HCT116 (cell line): ENCODE measurements around the gene SLC19A1. TPM values are rescaled to one million over a fixed set of nuclear protein-coding genes. Genes with fewer than 3 reads are reported as not detected.

Source experiments
- ATAC-seq: fragments of 200-7000 bp; cut with Tn5 transposase; 2 replicates; pipeline ENCODE4 v1.9.1; 2020; ENCODE audit warnings: mild to moderate bottlenecking, moderate library complexity
- BruUV-seq: library from RNA; stranded (reverse); fragments of 400-500 nt; replicated peaks from 2 replicates; lab custom pipeline; 2021; lab: Mats Ljungman, UMichigan
- CTCF ChIA-PET: fragments of 300-600 bp; sonication (Branson Sonifier 250); formaldehyde crosslinking; loops from one replicate; lab custom pipeline; 2021; ENCODE audit warnings: antibody characterized with exemption; lab: Charles Lee
- POLR2A ChIA-PET: fragments of 300-600, 350-600 bp; sonication (Branson Sonifier 250); formaldehyde crosslinking; loops from one replicate; lab custom pipeline; 2021; ENCODE audit warnings: antibody characterized with exemption; lab: Charles Lee
- RAD21 ChIA-PET, 2 experiments: fragments of 300-600 bp; sonication (Branson Sonifier 250); formaldehyde crosslinking; loops; one replicate each; lab custom pipeline; 2023; ENCODE audit warnings: low total read pairs in 2 of 2; ENCODE audit not compliant: uncharacterized antibody in 2 of 2, unreplicated experiment in 2 of 2, low non-redundant PET in 1 of 2; lab: Charles Lee
- DNase-seq: peaks from one replicate; pipeline ENCODE4 v3.0.0-alpha.2; 2010; ENCODE audit warnings: low read depth, low spot score
- H2AFZ ChIP-seq: fragments of 200-600 bp; shearing (Covaris generic), sonication (generic); 2 replicates; pipeline ENCODE4 v1.6.1; 2017; ENCODE audit warnings: low read depth, mixed run types, mixed read lengths, antibody characterized with exemption, low read length; ENCODE audit not compliant: poor library complexity, severe bottlenecking
- H3K27ac ChIP-seq: 2 replicates; pipeline ENCODE4 v1.5.1; 2012; ENCODE audit warnings: low read depth, low read length
- H3K27me3 ChIP-seq: fragments of 200-600 bp; sonication (generic); 2 replicates; pipeline ENCODE4 v1.6.1; 2016; ENCODE audit warnings: mixed run types, low read length, mixed read lengths; ENCODE audit not compliant: insufficient read depth
- H3K36me3 ChIP-seq, 2 experiments: fragments of 200-500 bp in 1 of 2; fragments of 200-600 bp in 1 of 2; sonication (Bioruptor generic) in 1 of 2; sonication (generic) in 1 of 2; 2 replicates each; pipeline versions ENCODE4 v1.5.1 to v1.6.1; 2014 to 2016; ENCODE audit warnings: low read length in 2 of 2, inconsistent platforms in 1 of 2, mixed read lengths in 1 of 2, mixed run types in 1 of 2; ENCODE audit not compliant: insufficient read depth in 2 of 2, control insufficient read depth in 1 of 2
- H3K4me1 ChIP-seq, 2 experiments: fragments of 200-600 bp in 1 of 2; sonication (generic) in 1 of 2; 2 replicates each; pipeline versions ENCODE4 v1.5.1 to v1.6.1; 2012 to 2017; ENCODE audit warnings: low read length in 2 of 2, inconsistent platforms in 1 of 2, mild to moderate bottlenecking in 1 of 2, mixed read lengths in 1 of 2, mixed run types in 1 of 2, moderate library complexity in 1 of 2; ENCODE audit not compliant: insufficient read depth in 2 of 2, control insufficient read depth in 1 of 2
- H3K4me2 ChIP-seq: fragments of 200-600 bp; sonication (generic); 2 replicates; pipeline ENCODE4 v1.6.1; 2017; ENCODE audit warnings: mixed run types, low read length, mixed read lengths
- H3K4me3 ChIP-seq, 2 experiments: fragments of 200-600 bp in 1 of 2; sonication (generic) in 1 of 2; replicated peaks in 1 of 2; 2 replicates each; pipeline ENCODE4 v1.5.1; 2011 to 2016; ENCODE audit warnings: low read length in 2 of 2, control low read depth in 1 of 2, low read depth in 1 of 2, mild to moderate bottlenecking in 1 of 2, mixed read lengths in 1 of 2, mixed run types in 1 of 2
- H3K79me2 ChIP-seq: fragments of 200-600 bp; sonication (generic); 2 replicates; pipeline ENCODE4 v1.6.1; 2017; ENCODE audit warnings: mild to moderate bottlenecking, mixed run types, low read length, moderate library complexity, mixed read lengths; ENCODE audit not compliant: insufficient read depth
- H3K9ac ChIP-seq: fragments of 200-600 bp; sonication (generic); 2 replicates; pipeline ENCODE4 v1.6.1; 2016; ENCODE audit warnings: low read length, mixed read lengths
- H3K9me2 ChIP-seq: fragments of 200-600 bp; sonication (generic), shearing (Covaris generic); 2 replicates; pipeline ENCODE4 v1.6.1; 2017; ENCODE audit warnings: mixed run types, mild to moderate bottlenecking, moderate library complexity; ENCODE audit not compliant: insufficient read depth
- H3K9me3 ChIP-seq, 2 experiments: fragments of 200-500 bp in 1 of 2; fragments of 200-600 bp in 1 of 2; sonication (Bioruptor generic) in 1 of 2; sonication (generic) in 1 of 2; 2 replicates each; pipeline ENCODE4 v1.6.1; 2014 to 2017; ENCODE audit warnings: low read length in 2 of 2, mixed read lengths in 2 of 2, inconsistent platforms in 1 of 2, low read depth in 1 of 2, mild to moderate bottlenecking in 1 of 2, mixed run types in 1 of 2, moderate library complexity in 1 of 2; ENCODE audit not compliant: control insufficient read depth in 1 of 2, insufficient read depth in 1 of 2
- H4K20me1 ChIP-seq: fragments of 200-600 bp; sonication (generic), shearing (Covaris generic); 2 replicates; pipeline ENCODE4 v1.6.1; 2017; ENCODE audit warnings: mixed run types, mild to moderate bottlenecking, moderate library complexity; ENCODE audit not compliant: insufficient read depth
- EZH2 ChIP-seq: fragments of 200-600 bp; sonication (generic); IDR thresholded peaks from 2 replicates; pipeline ENCODE4 v1.6.1; 2017; ENCODE audit warnings: antibody characterized with exemption, mixed run types
- JUND ChIP-seq: IDR thresholded peaks from 2 replicates; pipeline ENCODE4 v1.6.1; 2012
- SP1 ChIP-seq: IDR thresholded peaks from 2 replicates; pipeline ENCODE4 v1.6.1; 2012; ENCODE audit warnings: low read depth
- intact Hi-C: fragments of 100-400 bp; cut with micrococcal nuclease; formaldehyde crosslinking; loops from 2 replicates; pipeline ENCODE4 v1.10.0; 2022
- total RNA-seq: library from RNA; stranded (reverse); gene quantifications from one replicate; pipeline ENCODE4 v1.2.1, GENCODE V29; 2021; ENCODE audit not compliant: unreplicated experiment
- TF ChIP-seq, protein P1 (sequence below), 3 experiments: fragments of 200-600 bp in 1 of 3; sonication (generic) in 1 of 3; IDR thresholded peaks in 2 of 3; conservative IDR thresholded peaks in 1 of 3; 2 replicates each; pipeline ENCODE4 v1.5.1; 2012 to 2017; ENCODE audit warnings: low read depth in 2 of 3, low read length in 2 of 3, antibody characterized with exemption in 1 of 3, borderline replicate concordance in 1 of 3, control low read depth in 1 of 3, mild to moderate bottlenecking in 1 of 3, mixed read lengths in 1 of 3, mixed run types in 1 of 3, moderate library complexity in 1 of 3; ENCODE audit not compliant: insufficient read depth in 1 of 3
- TF ChIP-seq, protein P2 (sequence below): IDR thresholded peaks from 2 replicates; pipeline ENCODE4 v1.6.1; 2012
- TF ChIP-seq, protein P3 (sequence below): IDR thresholded peaks from 2 replicates; pipeline ENCODE4 v1.6.1; 2012

The SLC19A1 gene
- total RNA-seq, 1 experiment from 2014 or later, result 50.2 TPM

DNA sequence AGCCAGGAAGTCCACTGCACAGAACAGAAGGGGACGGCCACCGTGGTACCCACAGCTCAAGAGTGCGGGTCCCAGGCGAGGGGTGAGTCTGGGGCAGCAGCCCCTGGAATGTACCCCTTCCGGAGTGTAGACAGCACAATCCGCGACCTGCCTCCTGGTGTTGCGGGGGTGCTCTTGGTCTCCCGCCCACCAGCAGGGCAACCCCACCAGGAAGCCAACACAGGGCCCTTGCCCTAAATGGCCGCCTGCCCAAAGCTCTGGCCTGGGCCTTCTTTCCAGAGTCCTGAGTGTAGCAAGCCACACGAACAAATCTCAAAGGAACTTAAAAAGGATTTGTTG lies 1.1 kb upstream of the SLC19A1 start:
- Histone ChIP-seq H3K4me3 (0 out of 4 replicates have a peak overlapping the region, but pooled peaks of 1 of the 2 experiments have one; percentile 92), H3K79me2 (peaks cover 33% of the 10 kb centered on the region), H3K9me3 (no peaks in the 10 kb centered on the region), H2AFZ (no peak overlapping the region), H3K27me3 (no peaks in the 10 kb centered on the region), H3K4me1 (peaks cover 4 to 18% of the 10 kb centered on the region in 2 experiments), H4K20me1 (no peaks in the 10 kb centered on the region), H3K27ac (peak overlapping the region; percentile 16; the same call in 1 of the 2 replicates), H3K4me2 (peak overlapping the region; percentile 99), H3K9ac (peak overlapping the region; percentile 97; the same call in 1 of the 2 replicates), H3K36me3 (peaks cover 0 to 7% of the 10 kb centered on the region in 2 experiments; a peak in 2 of 4 replicates), H3K9me2 (no peaks in the 10 kb centered on the region)
- TF ChIP-seq EZH2, result no peak
- TF ChIP-seq, protein P1, sequence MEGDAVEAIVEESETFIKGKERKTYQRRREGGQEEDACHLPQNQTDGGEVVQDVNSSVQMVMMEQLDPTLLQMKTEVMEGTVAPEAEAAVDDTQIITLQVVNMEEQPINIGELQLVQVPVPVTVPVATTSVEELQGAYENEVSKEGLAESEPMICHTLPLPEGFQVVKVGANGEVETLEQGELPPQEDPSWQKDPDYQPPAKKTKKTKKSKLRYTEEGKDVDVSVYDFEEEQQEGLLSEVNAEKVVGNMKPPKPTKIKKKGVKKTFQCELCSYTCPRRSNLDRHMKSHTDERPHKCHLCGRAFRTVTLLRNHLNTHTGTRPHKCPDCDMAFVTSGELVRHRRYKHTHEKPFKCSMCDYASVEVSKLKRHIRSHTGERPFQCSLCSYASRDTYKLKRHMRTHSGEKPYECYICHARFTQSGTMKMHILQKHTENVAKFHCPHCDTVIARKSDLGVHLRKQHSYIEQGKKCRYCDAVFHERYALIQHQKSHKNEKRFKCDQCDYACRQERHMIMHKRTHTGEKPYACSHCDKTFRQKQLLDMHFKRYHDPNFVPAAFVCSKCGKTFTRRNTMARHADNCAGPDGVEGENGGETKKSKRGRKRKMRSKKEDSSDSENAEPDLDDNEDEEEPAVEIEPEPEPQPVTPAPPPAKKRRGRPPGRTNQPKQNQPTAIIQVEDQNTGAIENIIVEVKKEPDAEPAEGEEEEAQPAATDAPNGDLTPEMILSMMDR (IDR thresholded peaks at IDR 0.05 in 2 of 3, conservative IDR thresholded peaks at IDR 0.05 in 1 of 3; ENCODE audit: borderline replicate concordance in 1 of 3, insufficient read depth in 1 of 3, low read depth in 2 of 3, low read length in 2 of 3), result no peak
- TF ChIP-seq SP1, result no peak
- no peak for TF ChIP-seq JUND
- TF ChIP-seq, protein P2, sequence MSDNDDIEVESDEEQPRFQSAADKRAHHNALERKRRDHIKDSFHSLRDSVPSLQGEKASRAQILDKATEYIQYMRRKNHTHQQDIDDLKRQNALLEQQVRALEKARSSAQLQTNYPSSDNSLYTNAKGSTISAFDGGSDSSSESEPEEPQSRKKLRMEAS, result no peak
- TF ChIP-seq, protein P3, sequence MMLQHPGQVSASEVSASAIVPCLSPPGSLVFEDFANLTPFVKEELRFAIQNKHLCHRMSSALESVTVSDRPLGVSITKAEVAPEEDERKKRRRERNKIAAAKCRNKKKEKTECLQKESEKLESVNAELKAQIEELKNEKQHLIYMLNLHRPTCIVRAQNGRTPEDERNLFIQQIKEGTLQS, result no peak
- TSS peak; percentile 70 for BruUV-seq
- intact Hi-C loops, result no loop called here
- ATAC-seq (no peak), DNase-seq (no peak)
- CTCF ChIA-PET, result no interaction called here
- RAD21 ChIA-PET, result no interaction called here
- POLR2A ChIA-PET, result no interaction called here
